Right lobe of liver (tissue), 4 donors: ENCODE results near the gene PRKAR1B.

ENCODE experiments used
- POLR2A ChIP-seq: fragments of 450-650 bp; IDR thresholded peaks from one replicate; pipeline ENCODE4 v1.6.1; 2017; ENCODE audit warnings: antibody characterized with exemption, mild to moderate bottlenecking
- TF ChIP-seq, protein P1 (sequence below), 4 donors: fragments of 200-600 bp in 3 of 4; fragments of 450-650 bp in 1 of 4; IDR thresholded peaks; one replicate each; pipeline versions ENCODE4 v1.5.1 to v1.8.0; 2016 to 2022; ENCODE audit warnings: antibody characterized with exemption in 4 of 4, mild to moderate bottlenecking in 2 of 4
- donor health status: DM: no; HTN: no; CAD: no.
- donor health status: DM: no; HTN: no; CAD: no.
- donor health status: DM: no; HTN: yes; CAD: no.

DNA sequence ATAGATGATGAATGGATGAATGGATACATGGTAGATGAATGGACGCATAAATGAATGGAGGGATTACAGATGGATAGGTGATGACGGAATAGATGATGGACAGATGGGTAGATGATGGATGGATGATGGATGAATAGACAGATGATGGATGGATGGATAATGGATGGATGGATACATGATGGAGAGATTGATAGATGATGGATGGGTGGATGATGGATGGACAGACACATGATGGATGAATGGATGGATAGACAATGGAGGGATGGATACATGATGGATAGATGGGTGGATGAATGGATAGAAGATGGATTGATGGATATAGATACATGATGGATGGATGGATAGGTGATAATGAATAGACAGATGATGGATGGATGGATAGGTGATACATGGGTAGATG is 198.6 kb downstream of the PRKAR1B start:
- TF ChIP-seq, protein P1, sequence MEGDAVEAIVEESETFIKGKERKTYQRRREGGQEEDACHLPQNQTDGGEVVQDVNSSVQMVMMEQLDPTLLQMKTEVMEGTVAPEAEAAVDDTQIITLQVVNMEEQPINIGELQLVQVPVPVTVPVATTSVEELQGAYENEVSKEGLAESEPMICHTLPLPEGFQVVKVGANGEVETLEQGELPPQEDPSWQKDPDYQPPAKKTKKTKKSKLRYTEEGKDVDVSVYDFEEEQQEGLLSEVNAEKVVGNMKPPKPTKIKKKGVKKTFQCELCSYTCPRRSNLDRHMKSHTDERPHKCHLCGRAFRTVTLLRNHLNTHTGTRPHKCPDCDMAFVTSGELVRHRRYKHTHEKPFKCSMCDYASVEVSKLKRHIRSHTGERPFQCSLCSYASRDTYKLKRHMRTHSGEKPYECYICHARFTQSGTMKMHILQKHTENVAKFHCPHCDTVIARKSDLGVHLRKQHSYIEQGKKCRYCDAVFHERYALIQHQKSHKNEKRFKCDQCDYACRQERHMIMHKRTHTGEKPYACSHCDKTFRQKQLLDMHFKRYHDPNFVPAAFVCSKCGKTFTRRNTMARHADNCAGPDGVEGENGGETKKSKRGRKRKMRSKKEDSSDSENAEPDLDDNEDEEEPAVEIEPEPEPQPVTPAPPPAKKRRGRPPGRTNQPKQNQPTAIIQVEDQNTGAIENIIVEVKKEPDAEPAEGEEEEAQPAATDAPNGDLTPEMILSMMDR (IDR thresholded peaks at IDR 0.05): no peak
- TF ChIP-seq POLR2A: no peak
